Measurements from ENCODE around the gene STOX1.

DNA sequence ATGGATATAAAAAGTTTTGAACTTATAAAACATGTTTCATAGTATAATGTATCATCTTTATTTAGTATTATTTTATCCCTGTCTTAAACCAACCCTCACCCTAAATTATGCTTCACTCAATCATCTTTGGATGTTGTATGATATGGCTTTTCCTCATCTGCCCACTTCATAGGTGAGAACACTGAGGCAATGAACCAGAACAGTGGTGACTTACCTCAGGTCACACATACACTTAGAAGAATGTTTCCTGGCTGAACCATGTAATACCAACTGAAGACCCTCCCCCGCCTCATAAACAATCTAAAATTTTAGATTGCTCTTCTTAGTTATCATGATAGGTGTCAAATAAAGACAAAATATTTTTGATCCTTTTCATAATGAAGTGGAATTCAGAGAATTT lies 22.6 kb upstream of the STOX1 start:
- no peak for TF ChIP-seq EZH2phosphoT487 (IDR thresholded peaks at IDR 0.05; ENCODE audit: low read depth, severe bottlenecking, unreplicated experiment)
- TF ChIP-seq, protein P1, sequence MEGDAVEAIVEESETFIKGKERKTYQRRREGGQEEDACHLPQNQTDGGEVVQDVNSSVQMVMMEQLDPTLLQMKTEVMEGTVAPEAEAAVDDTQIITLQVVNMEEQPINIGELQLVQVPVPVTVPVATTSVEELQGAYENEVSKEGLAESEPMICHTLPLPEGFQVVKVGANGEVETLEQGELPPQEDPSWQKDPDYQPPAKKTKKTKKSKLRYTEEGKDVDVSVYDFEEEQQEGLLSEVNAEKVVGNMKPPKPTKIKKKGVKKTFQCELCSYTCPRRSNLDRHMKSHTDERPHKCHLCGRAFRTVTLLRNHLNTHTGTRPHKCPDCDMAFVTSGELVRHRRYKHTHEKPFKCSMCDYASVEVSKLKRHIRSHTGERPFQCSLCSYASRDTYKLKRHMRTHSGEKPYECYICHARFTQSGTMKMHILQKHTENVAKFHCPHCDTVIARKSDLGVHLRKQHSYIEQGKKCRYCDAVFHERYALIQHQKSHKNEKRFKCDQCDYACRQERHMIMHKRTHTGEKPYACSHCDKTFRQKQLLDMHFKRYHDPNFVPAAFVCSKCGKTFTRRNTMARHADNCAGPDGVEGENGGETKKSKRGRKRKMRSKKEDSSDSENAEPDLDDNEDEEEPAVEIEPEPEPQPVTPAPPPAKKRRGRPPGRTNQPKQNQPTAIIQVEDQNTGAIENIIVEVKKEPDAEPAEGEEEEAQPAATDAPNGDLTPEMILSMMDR (IDR thresholded peaks at IDR 0.05; ENCODE audit: poor library complexity), result no peak
